ENCODE results near the gene CDK4. TPM values are rescaled to one million over a fixed set of nuclear protein-coding genes. Genes with fewer than 3 reads are reported as not detected.
"Not testable (repeated sequence)": the region's sequence is repeated elsewhere in the genome, so short reads cannot be mapped to it uniquely, and the experiment has no call there.

CDK4 gene
- total RNA-seq, 2 donors from 2014 or later, result 111 to 278 TPM

DNA sequence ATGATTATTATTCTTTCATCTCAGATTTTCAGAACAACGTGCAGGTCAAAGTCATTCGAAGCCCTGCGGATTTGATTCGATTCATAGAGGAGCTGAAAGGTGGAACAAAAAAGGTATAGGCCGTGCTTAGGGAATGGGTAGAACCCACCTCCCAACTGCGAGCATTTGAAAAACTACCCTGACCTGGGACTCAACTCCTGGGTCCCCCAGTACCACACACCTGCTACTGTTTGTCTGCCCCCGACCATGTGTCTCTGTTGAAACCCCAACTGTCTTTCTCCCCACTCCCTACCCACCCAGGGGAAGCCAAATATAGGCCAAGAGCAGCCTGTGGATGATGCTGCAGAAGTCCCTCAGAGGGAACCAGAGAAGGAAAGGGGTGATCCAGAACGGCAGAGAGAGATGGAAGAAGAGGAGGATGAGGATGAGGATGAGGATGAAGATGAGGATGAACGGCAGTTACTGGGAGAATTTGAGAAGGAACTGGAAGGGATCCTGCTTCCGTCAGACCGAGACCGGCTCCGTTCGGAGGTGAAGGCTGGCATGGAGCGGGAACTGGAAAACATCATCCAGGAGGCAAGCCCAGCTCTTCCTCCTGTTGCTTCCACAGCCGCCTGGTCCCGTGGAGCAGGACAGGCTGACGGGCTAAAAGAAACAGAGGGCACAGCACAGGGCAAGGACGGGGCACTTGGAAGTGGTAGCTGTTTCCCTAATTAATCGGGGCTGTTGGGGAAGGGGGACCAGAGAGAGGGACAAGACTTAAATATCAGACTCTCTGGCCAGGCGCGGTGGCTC lies 34.1 kb downstream of the CDK4 start:
- ATAC-seq (no peak), DNase-seq (ENCODE audit: low spot score) (no peak)

DNA sequence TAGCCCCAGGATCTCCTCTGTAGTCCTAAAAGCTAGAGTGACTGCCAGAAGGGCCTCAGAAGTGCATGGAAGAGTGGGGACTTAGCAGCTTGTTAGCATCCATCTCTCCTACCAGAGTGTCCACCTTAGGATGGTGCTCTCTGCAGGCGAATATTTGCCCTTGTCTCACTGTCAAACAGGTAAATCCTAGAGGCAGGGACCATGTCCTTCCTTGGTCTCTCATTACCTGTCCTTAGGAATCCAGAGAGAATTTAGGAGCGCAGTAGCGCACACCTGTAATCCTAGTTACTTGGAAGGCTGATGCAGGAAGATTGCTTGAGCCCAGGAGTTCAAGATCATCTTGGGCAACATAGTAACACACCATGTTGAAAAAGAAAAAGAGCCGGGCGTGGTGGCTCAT lies 35.0 kb downstream of the CDK4 start:
- no peak overlapping the region for H3K27ac Mint-ChIP-seq
- ATAC-seq (no peak), DNase-seq (ENCODE audit: low spot score) (no peak)
- H3K27me3 Mint-ChIP-seq, result no peaks in the 10 kb centered on the region
- H3K4me3 Mint-ChIP-seq, result no peak overlapping the region
- H3K36me3 Mint-ChIP-seq, result peaks cover 22% of the 10 kb centered on the region
- H3K4me1 Mint-ChIP-seq (ENCODE audit: low read depth in 2 of 2), result peaks cover 10 to 11% of the 10 kb centered on the region in 2 donors
- no peaks in the 10 kb centered on the region for H3K9me3 Mint-ChIP-seq

More for the DNA sequence above, 34.1 kb downstream of the CDK4 start:
- Mint-ChIP-seq H3K4me3 (no peak overlapping the region), H3K27me3 (no peaks in the 10 kb centered on the region), H3K9me3 (no peaks in the 10 kb centered on the region), H3K36me3 (peaks cover 22% of the 10 kb centered on the region), H3K27ac (no peak overlapping the region), H3K4me1 (ENCODE audit: low read depth in 2 of 2) (peaks cover 10 to 11% of the 10 kb centered on the region in 2 donors)

GRCh38 chr12:57716305-57716704 lies 35.8 kb downstream of the CDK4 start:
- Mint-ChIP-seq H3K27me3 (no peaks in the 10 kb centered on the region), H3K9me3 (no peaks in the 10 kb centered on the region), H3K36me3 (peaks cover 15% of the 10 kb centered on the region), H3K4me1 (ENCODE audit: low read depth in 2 of 2) (peaks cover 4 to 11% of the 10 kb centered on the region in 2 donors), H3K4me3 (no peak overlapping the region), H3K27ac (no peak overlapping the region)
- ATAC-seq (no peak), DNase-seq (ENCODE audit: low spot score) (no peak)

DNA sequence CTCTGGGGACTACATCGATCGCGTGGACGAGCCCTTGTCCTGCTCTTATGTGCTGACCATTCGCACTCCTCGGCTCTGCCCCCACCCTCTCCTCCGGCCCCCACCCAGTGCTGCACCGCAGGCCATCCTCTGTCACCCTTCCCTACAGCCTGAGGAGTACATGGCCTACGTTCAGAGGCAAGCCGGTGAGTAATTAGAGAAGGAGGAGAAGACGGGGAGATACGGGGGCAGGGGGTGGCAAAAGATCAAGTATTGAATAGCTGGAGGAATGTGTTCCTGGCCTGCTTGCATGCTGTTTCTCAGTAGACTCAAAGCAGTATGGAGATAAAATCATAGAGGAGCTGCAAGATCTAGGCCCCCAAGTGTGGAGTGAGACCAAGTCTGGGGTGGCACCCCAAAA lies 36.3 kb downstream of the CDK4 start:
- H3K4me1 Mint-ChIP-seq (ENCODE audit: low read depth in 2 of 2), result peaks cover 4 to 11% of the 10 kb centered on the region in 2 donors
- no peak for ATAC-seq
- H3K9me3 Mint-ChIP-seq, result no peaks in the 10 kb centered on the region
- no peak for DNase-seq (ENCODE audit: low spot score)
- no peaks in the 10 kb centered on the region for H3K27me3 Mint-ChIP-seq
- H3K27ac Mint-ChIP-seq, result no peak overlapping the region
- H3K4me3 Mint-ChIP-seq, result no peak overlapping the region
- H3K36me3 Mint-ChIP-seq, result peaks cover 15% of the 10 kb centered on the region

DNA sequence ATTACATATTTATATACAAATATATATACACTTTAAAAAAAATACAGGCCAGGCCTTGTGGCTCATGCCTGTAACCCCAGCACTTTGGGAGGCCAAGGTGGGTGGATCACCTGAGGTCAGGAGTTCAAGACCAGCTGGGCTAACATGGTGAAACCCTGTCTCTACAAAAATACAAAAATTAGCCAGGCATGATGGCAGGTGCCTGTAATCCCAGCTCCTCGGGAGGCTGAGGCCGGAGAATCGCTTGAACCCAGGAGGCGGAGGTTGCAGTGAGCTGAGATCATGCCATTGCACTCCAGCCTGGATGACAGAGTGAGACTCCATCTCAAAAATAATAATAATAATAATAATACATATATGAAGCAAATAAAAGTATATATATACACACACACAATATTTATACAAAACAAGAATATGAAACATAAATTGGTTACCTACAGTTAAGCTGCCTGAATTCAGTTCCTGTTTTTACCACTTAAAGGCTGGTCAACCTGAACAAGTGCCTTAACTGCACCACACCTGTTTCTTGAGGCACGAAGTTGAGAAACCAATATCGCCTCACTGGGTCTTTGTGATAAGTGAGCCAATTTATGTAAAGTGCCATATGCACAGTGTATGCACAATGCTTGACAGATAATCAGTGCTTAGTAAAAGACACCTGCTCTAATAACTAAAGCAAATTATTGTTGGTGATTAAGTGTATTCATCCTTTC lies 36.9 kb downstream of the CDK4 start:
- H3K4me3 Mint-ChIP-seq; DNase-seq (ENCODE audit: low spot score); H3K27me3 Mint-ChIP-seq; H3K9me3 Mint-ChIP-seq; H3K27ac Mint-ChIP-seq; ATAC-seq: not testable (repeated sequence)
- Mint-ChIP-seq H3K4me1 (ENCODE audit: low read depth in 2 of 2) (peaks cover 4 to 11% of the 10 kb centered on the region in 2 donors), H3K36me3 (peaks cover 15% of the 10 kb centered on the region)

DNA sequence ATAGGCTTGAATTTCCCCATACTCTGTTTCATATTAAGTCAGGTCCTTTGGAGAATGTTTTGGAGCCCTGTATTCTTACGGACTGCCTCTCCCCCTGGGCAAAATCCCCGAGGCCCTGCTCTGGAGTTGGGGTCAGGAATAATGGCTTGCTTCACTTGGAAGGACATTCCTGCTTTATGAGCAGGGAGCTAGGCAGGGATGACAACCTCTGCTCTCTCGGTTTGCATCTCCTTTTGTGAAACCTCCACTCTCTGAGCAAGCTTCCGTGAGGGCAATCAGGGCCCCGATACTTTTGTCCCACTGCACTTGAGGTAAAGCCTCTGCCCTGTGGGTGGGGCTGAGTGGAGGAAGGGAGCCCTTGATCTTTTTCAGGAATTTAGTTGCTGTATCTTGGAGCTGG lies 38.9 kb downstream of the CDK4 start:
- H3K36me3 Mint-ChIP-seq, result peaks cover 5% of the 10 kb centered on the region
- peaks cover 4 to 11% of the 10 kb centered on the region in 2 donors for H3K4me1 Mint-ChIP-seq (ENCODE audit: low read depth in 2 of 2)
- H3K9me3 Mint-ChIP-seq, result no peaks in the 10 kb centered on the region
- H3K4me3 Mint-ChIP-seq, result no peak overlapping the region
- no peak for ATAC-seq
- H3K27ac Mint-ChIP-seq, result no peak overlapping the region
- no peak for DNase-seq (ENCODE audit: low spot score)
- H3K27me3 Mint-ChIP-seq, result no peaks in the 10 kb centered on the region

DNA sequence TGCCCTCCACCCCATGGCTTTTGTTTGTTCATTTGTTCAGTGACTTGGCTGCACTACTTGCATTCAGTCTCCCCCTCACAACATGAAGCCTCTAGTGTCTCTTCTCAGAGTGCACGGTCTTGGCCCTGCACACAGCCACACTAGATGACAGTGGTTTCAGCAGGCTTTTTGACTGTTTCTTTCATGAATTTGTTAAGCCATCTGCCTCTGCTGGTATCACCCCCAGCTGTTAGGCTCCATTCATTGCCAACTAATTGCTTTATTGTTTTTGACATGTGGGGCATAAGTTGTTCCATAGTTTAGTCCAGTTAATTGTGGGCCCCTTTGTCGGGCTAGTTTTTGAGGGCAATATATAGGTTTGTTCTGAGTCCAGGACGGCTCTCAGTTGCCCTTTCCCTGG lies 39.4 kb downstream of the CDK4 start:
- Mint-ChIP-seq H3K9me3 (no peaks in the 10 kb centered on the region), H3K27ac (no peak overlapping the region), H3K36me3 (no peaks in the 10 kb centered on the region), H3K4me1 (ENCODE audit: low read depth in 2 of 2) (peaks cover 0 to 8% of the 10 kb centered on the region in 2 donors), H3K27me3 (no peaks in the 10 kb centered on the region), H3K4me3 (no peak overlapping the region)
- no peak for ATAC-seq
- DNase-seq (ENCODE audit: low spot score), result no peak

- H3K4me1 Mint-ChIP-seq (ENCODE audit: low read depth in 2 of 2), result peaks cover 0 to 5% of the 10 kb centered on the region in 2 donors
- ATAC-seq, result no peak
These were observed 43.8 kb downstream of the CDK4 start for GRCh38 chr12:57708296-57708695.

DNA sequence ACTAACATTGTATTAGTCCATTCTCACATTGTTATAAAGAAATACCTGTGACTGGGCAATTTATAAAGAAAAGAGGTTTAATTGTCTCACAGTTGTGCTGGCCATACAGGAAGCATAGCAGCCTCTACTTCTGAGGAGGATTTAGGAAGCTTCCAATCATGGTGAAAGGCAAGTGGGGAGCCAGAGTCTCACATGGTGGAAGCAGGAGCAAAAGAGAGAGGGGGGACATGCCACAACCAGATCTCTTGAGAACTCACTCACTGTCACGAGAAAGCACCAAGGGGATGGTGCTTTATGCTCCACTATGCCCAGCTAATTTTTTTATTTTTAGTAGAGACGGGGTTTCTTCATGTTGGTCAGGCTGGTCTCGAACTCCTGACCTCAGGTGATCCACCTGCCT lies 44.9 kb downstream of the CDK4 start:
- H3K4me3 Mint-ChIP-seq, result no peak overlapping the region
- H3K9me3 Mint-ChIP-seq, result no peaks in the 10 kb centered on the region
- no peak for ATAC-seq
- H3K27me3 Mint-ChIP-seq, result no peaks in the 10 kb centered on the region
- peaks cover 31% of the 10 kb centered on the region for H3K36me3 Mint-ChIP-seq
- peaks cover 0 to 5% of the 10 kb centered on the region in 2 donors for H3K4me1 Mint-ChIP-seq (ENCODE audit: low read depth in 2 of 2)
- no peak overlapping the region for H3K27ac Mint-ChIP-seq
- DNase-seq (ENCODE audit: low spot score), result no peak

More at GRCh38 chr12:57708296-57708695, 43.8 kb downstream of the CDK4 start:
- no peak for DNase-seq (ENCODE audit: low spot score)
- H3K27ac Mint-ChIP-seq, result no peak overlapping the region
- H3K9me3 Mint-ChIP-seq, result no peaks in the 10 kb centered on the region
- H3K27me3 Mint-ChIP-seq, result no peaks in the 10 kb centered on the region
- H3K4me3 Mint-ChIP-seq, result no peak overlapping the region
- H3K36me3 Mint-ChIP-seq, result peaks cover 21% of the 10 kb centered on the region

DNA sequence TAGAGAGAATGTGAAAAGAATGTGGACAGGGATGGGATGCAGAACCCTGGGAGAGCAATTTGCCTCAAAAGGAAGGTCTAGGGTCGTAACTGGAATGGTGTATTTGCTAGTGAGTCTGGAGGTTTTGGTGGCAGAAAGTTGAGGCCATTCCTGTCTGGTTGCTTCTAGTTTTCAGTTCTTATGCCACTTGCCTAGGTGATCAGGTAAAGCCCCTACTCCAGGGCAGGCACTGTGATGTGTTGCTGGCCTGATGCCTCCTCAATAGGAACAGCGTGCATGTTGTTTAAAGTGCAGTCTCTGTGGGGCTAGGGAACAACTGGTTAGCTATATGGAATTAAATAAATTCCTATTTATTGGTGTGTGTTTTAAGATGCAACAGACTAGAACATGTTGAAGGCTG lies 51.8 kb downstream of the CDK4 start:
- Mint-ChIP-seq H3K4me1 (ENCODE audit: low read depth in 2 of 2) (peaks cover 20 to 22% of the 10 kb centered on the region in 2 donors), H3K4me3 (no peak overlapping the region), H3K27ac (no peak overlapping the region), H3K9me3 (no peaks in the 10 kb centered on the region), H3K36me3 (peaks cover 50% of the 10 kb centered on the region), H3K27me3 (no peaks in the 10 kb centered on the region)
- ATAC-seq (no peak), DNase-seq (ENCODE audit: low spot score) (no peak)

DNA sequence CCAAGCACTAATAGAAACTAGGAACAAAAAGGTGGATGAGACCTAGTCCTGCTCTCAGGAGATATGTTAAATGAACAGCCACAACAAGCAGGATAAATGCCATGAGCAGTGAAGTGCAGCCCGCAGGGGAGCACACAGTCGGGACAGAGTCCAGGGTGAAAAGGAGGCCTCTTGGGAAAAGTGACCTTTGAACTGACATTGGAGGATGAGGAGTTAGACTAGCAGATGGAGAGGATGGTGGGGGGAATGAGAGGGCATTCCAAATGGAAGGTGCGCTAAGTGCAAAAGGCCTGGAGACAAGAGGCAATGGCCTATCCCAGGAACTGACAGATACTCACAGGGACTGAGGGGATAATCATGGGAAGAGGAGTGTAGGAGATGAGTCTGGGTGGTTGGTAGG lies 53.7 kb downstream of the CDK4 start:
- H3K9me3 Mint-ChIP-seq, result no peaks in the 10 kb centered on the region

More for the DNA sequence above, 53.7 kb downstream of the CDK4 start:
- DNase-seq (ENCODE audit: low spot score) (no peak), ATAC-seq (no peak)
- Mint-ChIP-seq H3K4me3 (no peak overlapping the region), H3K4me1 (ENCODE audit: low read depth in 2 of 2) (peaks cover 20 to 22% of the 10 kb centered on the region in 2 donors), H3K27me3 (no peaks in the 10 kb centered on the region), H3K36me3 (peaks cover 37% of the 10 kb centered on the region), H3K27ac (no peak overlapping the region)

Other genes with a start within 250 kb of the CDK4 start
- gene DDIT3, start 231.8 kb downstream of the CDK4 start, total RNA-seq, result 10 to 100 TPM; 22.2 to 39.8 TPM
- gene MBD6, start 229.5 kb downstream of the CDK4 start, total RNA-seq, result 100 to 1,000 TPM in 1 of 2 donors, 10 to 100 TPM in 1; 94.1 to 123 TPM
- 10 to 100 TPM; 94.2 to 98.7 TPM for gene DCTN2, start 205.1 kb downstream of the CDK4 start, total RNA-seq
- 1 to 10 TPM in 1 of 2 donors, under 1 TPM in 1; 0.29 to 2.0 TPM for gene KIF5A, start 202.3 kb downstream of the CDK4 start, total RNA-seq
- gene PIP4K2C, start 161.1 kb downstream of the CDK4 start, total RNA-seq, result 10 to 100 TPM; 25.9 to 35.7 TPM
- gene DTX3, start 147.5 kb downstream of the CDK4 start, total RNA-seq, result 10 to 100 TPM; 15.6 to 18.4 TPM
- 1 to 10 TPM in 1 of 2 donors, under 1 TPM in 1; 0.52 to 4.0 TPM for gene ARHGEF25, start 140.9 kb downstream of the CDK4 start, total RNA-seq
- gene B4GALNT1, start 119.1 kb downstream of the CDK4 start, total RNA-seq, result 1 to 10 TPM; 1.5 to 3.6 TPM
- gene OS9, start 58.2 kb downstream of the CDK4 start, total RNA-seq, result 100 to 1,000 TPM; 203 to 209 TPM
- gene AGAP2, start 13.6 kb downstream of the CDK4 start, total RNA-seq, result 10 to 100 TPM; 47.5 to 54.1 TPM
- 10 to 100 TPM; 14.4 to 34.9 TPM for gene TSPAN31, start 7.3 kb downstream of the CDK4 start, total RNA-seq
- 10 to 100 TPM; 15.8 to 17.0 TPM for gene MARCHF9, start 2.8 kb upstream of the CDK4 start, total RNA-seq
- 10 to 100 TPM; 11.7 to 18.8 TPM for gene CYP27B1, start 14.8 kb upstream of the CDK4 start, total RNA-seq
- gene METTL1, start 19.8 kb upstream of the CDK4 start, total RNA-seq, result 10 to 100 TPM; 42.9 to 51.2 TPM
- 1 to 10 TPM; 2.0 to 3.2 TPM for gene EEF1AKMT3, start 20.3 kb upstream of the CDK4 start, total RNA-seq
- gene TSFM, start 30.5 kb upstream of the CDK4 start, total RNA-seq, result 10 to 100 TPM; 43.2 to 44.6 TPM
- 1 to 10 TPM; 1.7 TPM for gene AVIL, start 66.4 kb upstream of the CDK4 start, total RNA-seq
- 10 to 100 TPM; 52.7 to 53.9 TPM for gene CTDSP2, start 94.4 kb upstream of the CDK4 start, total RNA-seq
- 10 to 100 TPM in 1 of 2 donors, 1 to 10 TPM in 1; 5.7 to 12.5 TPM for gene ATP23, start 189.3 kb upstream of the CDK4 start, total RNA-seq

All from natural killer cell treated with Interleukin-12 subunit alpha and Interleukin-12 subunit beta and Interleukin-15 and Interleukin-18, amount 100 ng/mL, for 72 hours (primary cell).